HG03342 (cell line): ENCODE measurements around the gene HMGCS2.

Experiments used
- ATAC-seq: cut with Tn5 transposase; IDR thresholded peaks from one replicate; pipeline ENCODE4 v1.9.1; 2021; ENCODE audit warnings: mild to moderate bottlenecking, moderate library complexity; ENCODE audit not compliant: unreplicated experiment

The HMGCS2 gene

GRCh38 chr1:119702384-119702783 lies 66.3 kb downstream of the HMGCS2 start:
- no peak for ATAC-seq

DNA sequence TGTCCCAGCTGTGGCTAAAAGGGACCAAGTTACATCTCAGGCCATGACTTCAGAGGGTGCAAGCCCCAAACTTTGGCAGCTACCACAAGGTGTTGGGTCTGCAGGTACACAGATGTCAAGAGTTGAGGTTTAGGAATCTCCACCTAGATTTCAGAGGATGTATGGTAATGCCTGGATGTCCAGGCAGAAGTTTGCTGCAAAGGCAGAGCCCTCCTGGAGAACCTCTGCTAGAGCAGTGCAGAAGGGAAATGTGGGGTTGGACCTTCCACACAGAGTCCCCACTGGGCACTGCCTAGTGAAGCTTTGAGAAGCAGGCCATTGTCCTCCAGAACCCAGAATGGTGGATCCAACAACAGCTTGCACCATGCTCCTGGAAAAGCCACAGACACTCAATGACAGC lies 67.0 kb downstream of the HMGCS2 start:
- ATAC-seq: no peak

- ATAC-seq: no peak
Measured at GRCh38 chr1:119700326-119700725, 68.4 kb downstream of the HMGCS2 start.
